GM23338 (cell line): Measurements from ENCODE around the gene INCA1. TPM values are rescaled to one million over a fixed set of nuclear protein-coding genes. Genes with fewer than 3 reads are reported as not detected.

Experiments
- ATAC-seq: fragments of 200-7000 bp; cut with Tn5 transposase; 3 replicates; pipeline ENCODE4 v1.9.1; 2020
- DNase-seq: peaks from one replicate; pipeline ENCODE4 v3.0.0-alpha.2; 2015; ENCODE audit warnings: low spot score
- H2AFZ ChIP-seq: fragments of 200-600 bp; sonication (generic); 2 replicates; pipeline ENCODE4 v1.8.0; 2016; ENCODE audit warnings: antibody characterized with exemption, mild to moderate bottlenecking, moderate library complexity
- H3F3A ChIP-seq: fragments of 200-600 bp; sonication (generic); replicated peaks from 2 replicates; pipeline ENCODE4 v1.8.0; 2017; ENCODE audit warnings: antibody characterized with exemption, mixed run types, low read depth
- H3K27ac ChIP-seq: fragments of 200-600 bp; sonication (generic); 2 replicates; pipeline ENCODE4 v1.6.1; 2016; ENCODE audit warnings: low read depth
- H3K27me3 ChIP-seq: fragments of 200-600 bp; sonication (generic); 2 replicates; pipeline ENCODE4 v1.8.0; 2016; ENCODE audit warnings: mild to moderate bottlenecking, mixed run types, moderate library complexity; ENCODE audit not compliant: insufficient read depth
- H3K36me3 ChIP-seq: fragments of 200-600 bp; sonication (generic); 2 replicates; pipeline ENCODE4 v1.8.0; 2016; ENCODE audit warnings: mild to moderate bottlenecking; ENCODE audit not compliant: insufficient read depth
- H3K4me1 ChIP-seq: fragments of 200-600 bp; sonication (generic); 2 replicates; pipeline ENCODE4 v1.8.0; 2016; ENCODE audit warnings: mild to moderate bottlenecking, moderate library complexity; ENCODE audit not compliant: insufficient read depth
- H3K4me2 ChIP-seq: fragments of 200-600 bp; sonication (generic); 2 replicates; pipeline ENCODE4 v1.7.1; 2017; ENCODE audit warnings: mixed run types
- H3K4me3 ChIP-seq: fragments of 200-600 bp; sonication (generic); 2 replicates; pipeline ENCODE4 v1.6.1; 2016; ENCODE audit warnings: mixed run types
- H3K79me2 ChIP-seq: fragments of 200-600 bp; sonication (generic); replicated peaks from 2 replicates; pipeline ENCODE4 v1.8.0; 2017; ENCODE audit warnings: mild to moderate bottlenecking; ENCODE audit not compliant: insufficient read depth
- H3K9me2 ChIP-seq: fragments of 200-600 bp; sonication (generic); 2 replicates; pipeline ENCODE4 v1.8.0; 2017; ENCODE audit not compliant: insufficient read depth
- H4K20me1 ChIP-seq: fragments of 200-600 bp; sonication (generic); replicated peaks from 2 replicates; pipeline ENCODE4 v1.8.0; 2017; ENCODE audit warnings: mild to moderate bottlenecking; ENCODE audit not compliant: insufficient read depth
- H3K27ac Mint-ChIP-seq: 2 replicates; pipeline ENCODE4 v1.8.0; 2020; ENCODE audit warnings: inconsistent platforms, mild to moderate bottlenecking, moderate library complexity, mixed read lengths
- H3K27me3 Mint-ChIP-seq: 3 replicates; pipeline ENCODE4 v1.8.0; 2022; ENCODE audit warnings: low read depth, mild to moderate bottlenecking, moderate library complexity, mixed read lengths, inconsistent platforms; ENCODE audit not compliant: insufficient read depth, poor library complexity
- H3K36me3 Mint-ChIP-seq: 3 replicates; pipeline ENCODE4 v1.8.0; 2021; ENCODE audit warnings: low read depth, mild to moderate bottlenecking, inconsistent platforms, moderate library complexity, mixed read lengths
- H3K4me1 Mint-ChIP-seq: 3 replicates; pipeline ENCODE4 v1.8.0; 2020; ENCODE audit warnings: mild to moderate bottlenecking, inconsistent platforms, mixed read lengths
- H3K4me3 Mint-ChIP-seq: 3 replicates; pipeline ENCODE4 v1.8.0; 2021; ENCODE audit warnings: moderate library complexity, mild to moderate bottlenecking, inconsistent platforms, mixed read lengths
- H3K9me3 Mint-ChIP-seq: 3 replicates; pipeline ENCODE4 v1.8.0; 2020; ENCODE audit warnings: moderate library complexity, mild to moderate bottlenecking, inconsistent platforms, mixed read lengths
- CREB1 ChIP-seq: fragments of 250-450 bp; sonication (Bioruptor Pico); IDR thresholded peaks from 2 replicates; pipeline ENCODE4 v1.5.0; 2020; ENCODE audit warnings: low read depth, mild to moderate bottlenecking, moderate library complexity
- EZH2 ChIP-seq: fragments of 200-600 bp; sonication (generic); IDR thresholded peaks from one replicate; pipeline ENCODE4 v1.8.0; 2017; ENCODE audit warnings: antibody characterized with exemption, mild to moderate bottlenecking, low read depth; ENCODE audit not compliant: unreplicated experiment
- EZH2phosphoT487 ChIP-seq: fragments of 200-600 bp; sonication (generic); IDR thresholded peaks from one replicate; pipeline ENCODE4 v1.8.1; 2018; ENCODE audit warnings: antibody characterized with exemption; ENCODE audit not compliant: unreplicated experiment
- JUNB ChIP-seq: IDR thresholded peaks from one replicate; pipeline ENCODE4 v1.6.1; 2016; ENCODE audit warnings: antibody characterized with exemption; ENCODE audit not compliant: unreplicated experiment
- NANOG ChIP-seq: IDR thresholded peaks from 2 replicates; pipeline ENCODE4 v1.6.1; 2016; ENCODE audit warnings: antibody characterized with exemption, borderline replicate concordance
- POLR2AphosphoS5 ChIP-seq: IDR thresholded peaks from 2 replicates; pipeline ENCODE4 v1.6.1; 2016; ENCODE audit warnings: antibody characterized with exemption, low read depth
- STAT1 ChIP-seq: IDR thresholded peaks from one replicate; pipeline ENCODE4 v1.6.1; 2016; ENCODE audit warnings: antibody characterized with exemption; ENCODE audit not compliant: unreplicated experiment
- ZNF114 ChIP-seq: fragments of 250-450 bp; sonication (Bioruptor Pico); IDR thresholded peaks from 2 replicates; pipeline ENCODE4 v1.5.0; 2020; ENCODE audit warnings: mild to moderate bottlenecking, moderate library complexity
- ZNF331 ChIP-seq: fragments of 250-450 bp; sonication (Bioruptor Pico); IDR thresholded peaks from 2 replicates; pipeline ENCODE4 v1.5.0; 2020; ENCODE audit warnings: low read depth, mild to moderate bottlenecking, moderate library complexity
- polyA plus RNA-seq: library from polyadenylated mRNA; unstranded; fragments of >200 nt; fragmentation: Nextera tagmentation; extraction: Ambion mirVana; gene quantifications from 2 replicates; pipeline ENCODE4 v1.2.1, GENCODE V29; 2016
- total RNA-seq: library from RNA; depleted of rRNA; stranded (reverse); fragments of >200 nt; shearing (Covaris generic); gene quantifications from 2 replicates; pipeline ENCODE4 v1.2.3, GENCODE V29; 2014
- TF ChIP-seq, protein P1 (sequence below): IDR thresholded peaks from 2 replicates; pipeline ENCODE4 v1.6.1; 2016; ENCODE audit warnings: antibody characterized with exemption
- TF ChIP-seq, protein P2 (sequence below), 2 experiments: fragments of 200-600 bp in 1 of 2; sonication (generic) in 1 of 2; conservative IDR thresholded peaks; 2 replicates each; pipeline versions ENCODE4 v1.5.1 to v1.6.1; 2016 to 2017; ENCODE audit warnings: antibody characterized with exemption in 2 of 2, low read depth in 2 of 2, mild to moderate bottlenecking in 2 of 2, moderate library complexity in 1 of 2
- TF ChIP-seq, protein P3 (sequence below): fragments of 250-450 bp; sonication (Bioruptor Pico); IDR thresholded peaks from 2 replicates; pipeline ENCODE4 v1.5.0; 2020; ENCODE audit warnings: mild to moderate bottlenecking, moderate library complexity
- TF ChIP-seq, protein P4 (sequence below): IDR thresholded peaks from one replicate; pipeline ENCODE4 v1.6.1; 2018; ENCODE audit warnings: antibody characterized with exemption; ENCODE audit not compliant: unreplicated experiment

INCA1 gene
- total and polyA plus RNA-seq, 2 experiments from 2014 or later, result 1.3 TPM; not detected in 1

DNA sequence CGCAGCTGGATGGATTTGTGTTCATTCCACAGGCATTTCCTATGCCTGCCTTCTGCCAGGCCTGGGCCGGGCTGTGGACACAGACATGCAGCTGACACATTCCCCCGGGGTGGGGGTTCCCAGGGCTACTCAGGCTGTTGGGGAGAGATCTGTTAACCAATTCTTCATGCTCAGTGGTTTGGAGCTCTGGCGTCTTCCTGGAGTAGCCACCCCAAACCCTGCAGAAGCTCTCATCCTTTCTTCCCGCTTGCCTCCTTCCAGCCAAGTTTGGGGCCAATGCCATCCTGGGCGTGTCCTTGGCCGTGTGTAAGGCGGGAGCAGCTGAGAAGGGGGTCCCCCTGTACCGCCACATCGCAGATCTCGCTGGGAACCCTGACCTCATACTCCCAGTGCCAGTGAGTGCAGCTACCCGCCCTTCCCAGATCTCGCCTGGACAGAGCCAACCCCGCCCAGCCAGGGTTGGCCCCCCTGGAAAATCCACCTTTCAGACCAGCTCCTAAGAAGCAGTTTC, 43.8 kb downstream of the INCA1 start:
- Histone ChIP-seq H3K4me3 (no peak overlapping the region), H3K79me2 (no peaks in the 10 kb centered on the region), H3K4me2 (no peak overlapping the region), H2AFZ (no peak overlapping the region), H4K20me1 (no peaks in the 10 kb centered on the region; the same call in 1 of the 2 replicates), H3K36me3 (no peaks in the 10 kb centered on the region), H3K4me1 (peaks cover 18% of the 10 kb centered on the region), H3K9me2 (no peaks in the 10 kb centered on the region), H3K27me3 (no peaks in the 10 kb centered on the region), H3F3A (no peaks in the 10 kb centered on the region; the same call in 1 of the 2 replicates), H3K27ac (no peak overlapping the region)
- no peak overlapping the region; the same call in 2 of the 3 replicates for H3K4me3 Mint-ChIP-seq
- peaks cover 11% of the 10 kb centered on the region; the same call in 2 of the 3 replicates for H3K36me3 Mint-ChIP-seq
- ATAC-seq (no peak), DNase-seq (no peak)
- peaks cover 28% of the 10 kb centered on the region for H3K4me1 Mint-ChIP-seq
- H3K27me3 Mint-ChIP-seq, result peaks cover 20% of the 10 kb centered on the region
- H3K9me3 Mint-ChIP-seq, result peaks cover 4% of the 10 kb centered on the region; the same call in 1 of the 3 replicates
- H3K27ac Mint-ChIP-seq, result no peak overlapping the region
- TF ChIP-seq, protein P1, sequence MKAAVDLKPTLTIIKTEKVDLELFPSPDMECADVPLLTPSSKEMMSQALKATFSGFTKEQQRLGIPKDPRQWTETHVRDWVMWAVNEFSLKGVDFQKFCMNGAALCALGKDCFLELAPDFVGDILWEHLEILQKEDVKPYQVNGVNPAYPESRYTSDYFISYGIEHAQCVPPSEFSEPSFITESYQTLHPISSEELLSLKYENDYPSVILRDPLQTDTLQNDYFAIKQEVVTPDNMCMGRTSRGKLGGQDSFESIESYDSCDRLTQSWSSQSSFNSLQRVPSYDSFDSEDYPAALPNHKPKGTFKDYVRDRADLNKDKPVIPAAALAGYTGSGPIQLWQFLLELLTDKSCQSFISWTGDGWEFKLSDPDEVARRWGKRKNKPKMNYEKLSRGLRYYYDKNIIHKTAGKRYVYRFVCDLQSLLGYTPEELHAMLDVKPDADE, result no peak
- no peak for TF ChIP-seq CREB1 (CRISPR knock-in tag)
- TF ChIP-seq NANOG, result no peak
- TF ChIP-seq, protein P2, sequence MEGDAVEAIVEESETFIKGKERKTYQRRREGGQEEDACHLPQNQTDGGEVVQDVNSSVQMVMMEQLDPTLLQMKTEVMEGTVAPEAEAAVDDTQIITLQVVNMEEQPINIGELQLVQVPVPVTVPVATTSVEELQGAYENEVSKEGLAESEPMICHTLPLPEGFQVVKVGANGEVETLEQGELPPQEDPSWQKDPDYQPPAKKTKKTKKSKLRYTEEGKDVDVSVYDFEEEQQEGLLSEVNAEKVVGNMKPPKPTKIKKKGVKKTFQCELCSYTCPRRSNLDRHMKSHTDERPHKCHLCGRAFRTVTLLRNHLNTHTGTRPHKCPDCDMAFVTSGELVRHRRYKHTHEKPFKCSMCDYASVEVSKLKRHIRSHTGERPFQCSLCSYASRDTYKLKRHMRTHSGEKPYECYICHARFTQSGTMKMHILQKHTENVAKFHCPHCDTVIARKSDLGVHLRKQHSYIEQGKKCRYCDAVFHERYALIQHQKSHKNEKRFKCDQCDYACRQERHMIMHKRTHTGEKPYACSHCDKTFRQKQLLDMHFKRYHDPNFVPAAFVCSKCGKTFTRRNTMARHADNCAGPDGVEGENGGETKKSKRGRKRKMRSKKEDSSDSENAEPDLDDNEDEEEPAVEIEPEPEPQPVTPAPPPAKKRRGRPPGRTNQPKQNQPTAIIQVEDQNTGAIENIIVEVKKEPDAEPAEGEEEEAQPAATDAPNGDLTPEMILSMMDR (conservative IDR thresholded peaks at IDR 0.05; ENCODE audit: low read depth in 2 of 2), result no peak
- no peak for TF ChIP-seq POLR2AphosphoS5
- TF ChIP-seq ZNF331 (CRISPR knock-in tag), result no peak
- TF ChIP-seq, protein P3, sequence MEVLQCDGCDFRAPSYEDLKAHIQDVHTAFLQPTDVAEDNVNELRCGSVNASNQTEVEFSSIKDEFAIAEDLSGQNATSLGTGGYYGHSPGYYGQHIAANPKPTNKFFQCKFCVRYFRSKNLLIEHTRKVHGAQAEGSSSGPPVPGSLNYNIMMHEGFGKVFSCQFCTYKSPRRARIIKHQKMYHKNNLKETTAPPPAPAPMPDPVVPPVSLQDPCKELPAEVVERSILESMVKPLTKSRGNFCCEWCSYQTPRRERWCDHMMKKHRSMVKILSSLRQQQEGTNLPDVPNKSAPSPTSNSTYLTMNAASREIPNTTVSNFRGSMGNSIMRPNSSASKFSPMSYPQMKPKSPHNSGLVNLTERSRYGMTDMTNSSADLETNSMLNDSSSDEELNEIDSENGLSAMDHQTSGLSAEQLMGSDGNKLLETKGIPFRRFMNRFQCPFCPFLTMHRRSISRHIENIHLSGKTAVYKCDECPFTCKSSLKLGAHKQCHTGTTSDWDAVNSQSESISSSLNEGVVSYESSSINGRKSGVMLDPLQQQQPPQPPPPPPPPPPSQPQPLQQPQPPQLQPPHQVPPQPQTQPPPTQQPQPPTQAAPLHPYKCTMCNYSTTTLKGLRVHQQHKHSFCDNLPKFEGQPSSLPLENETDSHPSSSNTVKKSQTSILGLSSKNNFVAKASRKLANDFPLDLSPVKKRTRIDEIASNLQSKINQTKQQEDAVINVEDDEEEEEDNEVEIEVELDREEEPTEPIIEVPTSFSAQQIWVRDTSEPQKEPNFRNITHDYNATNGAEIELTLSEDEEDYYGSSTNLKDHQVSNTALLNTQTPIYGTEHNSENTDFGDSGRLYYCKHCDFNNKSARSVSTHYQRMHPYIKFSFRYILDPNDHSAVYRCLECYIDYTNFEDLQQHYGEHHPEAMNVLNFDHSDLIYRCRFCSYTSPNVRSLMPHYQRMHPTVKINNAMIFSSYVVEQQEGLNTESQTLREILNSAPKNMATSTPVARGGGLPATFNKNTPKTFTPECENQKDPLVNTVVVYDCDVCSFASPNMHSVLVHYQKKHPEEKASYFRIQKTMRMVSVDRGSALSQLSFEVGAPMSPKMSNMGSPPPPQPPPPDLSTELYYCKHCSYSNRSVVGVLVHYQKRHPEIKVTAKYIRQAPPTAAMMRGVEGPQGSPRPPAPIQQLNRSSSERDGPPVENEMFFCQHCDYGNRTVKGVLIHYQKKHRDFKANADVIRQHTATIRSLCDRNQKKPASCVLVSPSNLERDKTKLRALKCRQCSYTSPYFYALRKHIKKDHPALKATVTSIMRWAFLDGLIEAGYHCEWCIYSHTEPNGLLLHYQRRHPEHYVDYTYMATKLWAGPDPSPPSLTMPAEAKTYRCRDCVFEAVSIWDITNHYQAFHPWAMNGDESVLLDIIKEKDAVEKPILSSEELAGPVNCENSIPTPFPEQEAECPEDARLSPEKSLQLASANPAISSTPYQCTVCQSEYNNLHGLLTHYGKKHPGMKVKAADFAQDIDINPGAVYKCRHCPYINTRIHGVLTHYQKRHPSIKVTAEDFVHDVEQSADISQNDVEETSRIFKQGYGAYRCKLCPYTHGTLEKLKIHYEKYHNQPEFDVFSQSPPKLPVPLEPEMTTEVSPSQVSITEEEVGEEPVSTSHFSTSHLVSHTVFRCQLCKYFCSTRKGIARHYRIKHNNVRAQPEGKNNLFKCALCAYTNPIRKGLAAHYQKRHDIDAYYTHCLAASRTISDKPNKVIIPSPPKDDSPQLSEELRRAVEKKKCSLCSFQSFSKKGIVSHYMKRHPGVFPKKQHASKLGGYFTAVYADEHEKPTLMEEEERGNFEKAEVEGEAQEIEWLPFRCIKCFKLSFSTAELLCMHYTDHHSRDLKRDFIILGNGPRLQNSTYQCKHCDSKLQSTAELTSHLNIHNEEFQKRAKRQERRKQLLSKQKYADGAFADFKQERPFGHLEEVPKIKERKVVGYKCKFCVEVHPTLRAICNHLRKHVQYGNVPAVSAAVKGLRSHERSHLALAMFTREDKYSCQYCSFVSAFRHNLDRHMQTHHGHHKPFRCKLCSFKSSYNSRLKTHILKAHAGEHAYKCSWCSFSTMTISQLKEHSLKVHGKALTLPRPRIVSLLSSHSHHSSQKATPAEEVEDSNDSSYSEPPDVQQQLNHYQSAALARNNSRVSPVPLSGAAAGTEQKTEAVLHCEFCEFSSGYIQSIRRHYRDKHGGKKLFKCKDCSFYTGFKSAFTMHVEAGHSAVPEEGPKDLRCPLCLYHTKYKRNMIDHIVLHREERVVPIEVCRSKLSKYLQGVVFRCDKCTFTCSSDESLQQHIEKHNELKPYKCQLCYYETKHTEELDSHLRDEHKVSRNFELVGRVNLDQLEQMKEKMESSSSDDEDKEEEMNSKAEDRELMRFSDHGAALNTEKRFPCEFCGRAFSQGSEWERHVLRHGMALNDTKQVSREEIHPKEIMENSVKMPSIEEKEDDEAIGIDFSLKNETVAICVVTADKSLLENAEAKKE (CRISPR knock-in tag), result no peak
- TF ChIP-seq, protein P4, sequence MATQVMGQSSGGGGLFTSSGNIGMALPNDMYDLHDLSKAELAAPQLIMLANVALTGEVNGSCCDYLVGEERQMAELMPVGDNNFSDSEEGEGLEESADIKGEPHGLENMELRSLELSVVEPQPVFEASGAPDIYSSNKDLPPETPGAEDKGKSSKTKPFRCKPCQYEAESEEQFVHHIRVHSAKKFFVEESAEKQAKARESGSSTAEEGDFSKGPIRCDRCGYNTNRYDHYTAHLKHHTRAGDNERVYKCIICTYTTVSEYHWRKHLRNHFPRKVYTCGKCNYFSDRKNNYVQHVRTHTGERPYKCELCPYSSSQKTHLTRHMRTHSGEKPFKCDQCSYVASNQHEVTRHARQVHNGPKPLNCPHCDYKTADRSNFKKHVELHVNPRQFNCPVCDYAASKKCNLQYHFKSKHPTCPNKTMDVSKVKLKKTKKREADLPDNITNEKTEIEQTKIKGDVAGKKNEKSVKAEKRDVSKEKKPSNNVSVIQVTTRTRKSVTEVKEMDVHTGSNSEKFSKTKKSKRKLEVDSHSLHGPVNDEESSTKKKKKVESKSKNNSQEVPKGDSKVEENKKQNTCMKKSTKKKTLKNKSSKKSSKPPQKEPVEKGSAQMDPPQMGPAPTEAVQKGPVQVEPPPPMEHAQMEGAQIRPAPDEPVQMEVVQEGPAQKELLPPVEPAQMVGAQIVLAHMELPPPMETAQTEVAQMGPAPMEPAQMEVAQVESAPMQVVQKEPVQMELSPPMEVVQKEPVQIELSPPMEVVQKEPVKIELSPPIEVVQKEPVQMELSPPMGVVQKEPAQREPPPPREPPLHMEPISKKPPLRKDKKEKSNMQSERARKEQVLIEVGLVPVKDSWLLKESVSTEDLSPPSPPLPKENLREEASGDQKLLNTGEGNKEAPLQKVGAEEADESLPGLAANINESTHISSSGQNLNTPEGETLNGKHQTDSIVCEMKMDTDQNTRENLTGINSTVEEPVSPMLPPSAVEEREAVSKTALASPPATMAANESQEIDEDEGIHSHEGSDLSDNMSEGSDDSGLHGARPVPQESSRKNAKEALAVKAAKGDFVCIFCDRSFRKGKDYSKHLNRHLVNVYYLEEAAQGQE, result no peak
- no peak for TF ChIP-seq STAT1
- no peak for TF ChIP-seq ZNF114
- no peak for TF ChIP-seq JUNB
- no peak for TF ChIP-seq EZH2phosphoT487
- no peak for TF ChIP-seq EZH2
